Trophoblast cell (in vitro differentiated cells and primary cell): ENCODE measurements around the gene BAMBI.

Experiments used
- DNase-seq, 2 donors: peaks; one replicate each; pipeline ENCODE4 v3.0.0-alpha.2; 2016
- H2AFZ ChIP-seq: 2 replicates; pipeline ENCODE4 v1.6.1; 2013; ENCODE audit warnings: low read length, moderate library complexity, mild to moderate bottlenecking; ENCODE audit not compliant: insufficient read depth, poor library complexity
- H2AK5ac ChIP-seq: 2 replicates; pipeline ENCODE4 v1.6.1; 2013; ENCODE audit warnings: mild to moderate bottlenecking, low read length
- H2BK120ac ChIP-seq: 2 replicates; pipeline ENCODE4 v1.6.1; 2013; ENCODE audit warnings: low read length, mild to moderate bottlenecking, moderate library complexity; ENCODE audit not compliant: insufficient read depth, poor library complexity
- H2BK12ac ChIP-seq: 2 replicates; pipeline ENCODE4 v1.6.1; 2013; ENCODE audit warnings: mild to moderate bottlenecking, low read length, moderate library complexity
- H2BK5ac ChIP-seq: 2 replicates; pipeline ENCODE4 v1.6.1; 2013; ENCODE audit warnings: low read length, low read depth, moderate library complexity, mild to moderate bottlenecking; ENCODE audit not compliant: poor library complexity
- H3K14ac ChIP-seq: 2 replicates; pipeline ENCODE4 v1.6.1; 2013; ENCODE audit warnings: mild to moderate bottlenecking, low read length
- H3K18ac ChIP-seq: 2 replicates; pipeline ENCODE4 v1.6.1; 2013; ENCODE audit warnings: mild to moderate bottlenecking, low read length
- H3K23ac ChIP-seq: 2 replicates; pipeline ENCODE4 v1.6.1; 2013; ENCODE audit warnings: low read length
- H3K27ac ChIP-seq: 2 replicates; pipeline ENCODE4 v1.5.1; 2013; ENCODE audit warnings: low read depth, mild to moderate bottlenecking, inconsistent platforms, low read length, moderate library complexity
- H3K27me3 ChIP-seq: 2 replicates; pipeline ENCODE4 v1.6.1; 2013; ENCODE audit warnings: inconsistent platforms, mild to moderate bottlenecking, low read length, moderate library complexity; ENCODE audit not compliant: insufficient read depth
- H3K36me3 ChIP-seq, 2 experiments: 1 replicate in 1 of 2; 2 replicates in 1 of 2; pipeline ENCODE4 v1.6.1; 2013; ENCODE audit warnings: low read length in 2 of 2, mild to moderate bottlenecking in 2 of 2, moderate library complexity in 1 of 2; ENCODE audit not compliant: insufficient read depth in 2 of 2, control insufficient read depth in 1 of 2
- H3K4ac ChIP-seq: 2 replicates; pipeline ENCODE4 v1.6.1; 2013; ENCODE audit warnings: low read depth, mild to moderate bottlenecking, low read length, moderate library complexity
- H3K4me1 ChIP-seq, 2 experiments: 1 replicate in 1 of 2; 2 replicates in 1 of 2; pipeline ENCODE4 v1.6.1; 2013; ENCODE audit warnings: low read length in 2 of 2, mild to moderate bottlenecking in 2 of 2, moderate library complexity in 1 of 2; ENCODE audit not compliant: insufficient read depth in 2 of 2, control insufficient read depth in 1 of 2
- H3K4me2 ChIP-seq: 2 replicates; pipeline ENCODE4 v1.6.1; 2013; ENCODE audit warnings: inconsistent platforms, mild to moderate bottlenecking, low read length, moderate library complexity
- H3K4me3 ChIP-seq: 2 replicates; pipeline ENCODE4 v1.5.1; 2013; ENCODE audit warnings: mild to moderate bottlenecking, low read depth, low read length, inconsistent platforms
- H3K79me1 ChIP-seq: one replicate; pipeline ENCODE4 v1.6.1; 2013; ENCODE audit warnings: low read length
- H3K79me2 ChIP-seq: 2 replicates; pipeline ENCODE4 v1.6.1; 2013; ENCODE audit warnings: low read length, mild to moderate bottlenecking; ENCODE audit not compliant: control insufficient read depth, insufficient read depth, poor library complexity
- H3K9ac ChIP-seq: 2 replicates; pipeline ENCODE4 v1.6.1; 2013; ENCODE audit warnings: mild to moderate bottlenecking, low read length
- H3K9me3 ChIP-seq: 2 replicates; pipeline ENCODE4 v1.6.1; 2013; ENCODE audit warnings: low read depth, mild to moderate bottlenecking, control low read depth, inconsistent platforms, low read length; ENCODE audit not compliant: insufficient read depth
- H4K12ac ChIP-seq: 2 replicates; pipeline ENCODE4 v1.6.1; 2013; ENCODE audit warnings: low read depth, mild to moderate bottlenecking, low read length, moderate library complexity
- H4K8ac ChIP-seq: 2 replicates; pipeline ENCODE4 v1.6.1; 2013; ENCODE audit warnings: low read depth, mild to moderate bottlenecking, low read length, moderate library complexity
- H4K91ac ChIP-seq: one replicate; pipeline ENCODE4 v1.6.1; 2013; ENCODE audit warnings: low read depth, mild to moderate bottlenecking, low read length, moderate library complexity
- WGBS: extraction: QIAGEN DNeasy Blood & Tissue Kit; methylation state at CpG from one replicate; pipeline ENCODE4 v1.1.7; 2013; ENCODE audit warnings: missing lambda C conversion rate; ENCODE audit not compliant: insufficient read length, insufficient coverage; ENCODE audit errors: extremely low coverage; 5-methylcytosine and 5-hydroxymethylcytosine counted together

Gene BAMBI

GRCh38 chr10:28633750-28634149, 43.6 kb upstream of the BAMBI start:
- Histone ChIP-seq H3K27ac (no peak overlapping the region), H3K18ac (no peak overlapping the region), H3K79me2 (no peaks in the 10 kb centered on the region), H4K12ac (no peak overlapping the region), H2BK12ac (no peak overlapping the region), H3K4ac (no peak overlapping the region), H4K8ac (no peak overlapping the region), H4K91ac (no peak overlapping the region), H3K36me3 (no peaks in the 10 kb centered on the region), H3K4me1 (peaks cover 2 to 7% of the 10 kb centered on the region in 2 experiments), H2AFZ (no peak overlapping the region), H3K9ac (no peak overlapping the region), H2AK5ac (no peak overlapping the region), H3K4me2 (no peak overlapping the region), H3K23ac (no peak overlapping the region), H3K14ac (no peak overlapping the region), H2BK120ac (no peak overlapping the region), H3K9me3 (no peaks in the 10 kb centered on the region), H3K4me3 (no peak overlapping the region), H2BK5ac (no peak overlapping the region), H3K27me3 (no peaks in the 10 kb centered on the region), H3K79me1 (peaks cover 3% of the 10 kb centered on the region)
- no CpG with 5 or more reads among the region's 6 CpGs for WGBS
- peak; percentile 79 to 86 for DNase-seq

- Histone ChIP-seq H3K9me3 (no peaks in the 10 kb centered on the region), H4K12ac (no peak overlapping the region)
- no CpG with 5 or more reads among the region's 5 CpGs for WGBS
Observed at GRCh38 chr10:28637346-28637745, 40.0 kb upstream of the BAMBI start.

GRCh38 chr10:28638392-28638791, 38.9 kb upstream of the BAMBI start:
- Histone ChIP-seq H2BK12ac (no peak overlapping the region), H3K27ac (no peak overlapping the region), H2BK5ac (no peak overlapping the region), H3K18ac (no peak overlapping the region), H3K23ac (no peak overlapping the region), H2AFZ (no peak overlapping the region), H3K4me2 (no peak overlapping the region), H3K9ac (no peak overlapping the region), H3K4me3 (no peak overlapping the region), H3K9me3 (no peaks in the 10 kb centered on the region), H3K79me1 (no peaks in the 10 kb centered on the region), H3K14ac (no peak overlapping the region), H3K27me3 (no peaks in the 10 kb centered on the region), H2BK120ac (no peak overlapping the region), H4K12ac (no peak overlapping the region), H3K4ac (no peak overlapping the region), H4K91ac (no peak overlapping the region), H3K4me1 (no peaks in the 10 kb centered on the region), H3K36me3 (no peaks in the 10 kb centered on the region), H4K8ac (no peak overlapping the region), H2AK5ac (no peak overlapping the region), H3K79me2 (no peaks in the 10 kb centered on the region)
- DNase-seq: no peak

More at GRCh38 chr10:28637346-28637745, 40.0 kb upstream of the BAMBI start:
- H3K9ac ChIP-seq: no peak overlapping the region
- no peak overlapping the region for H2AK5ac ChIP-seq
- no peaks in the 10 kb centered on the region for H3K27me3 ChIP-seq
- no peaks in the 10 kb centered on the region for H3K79me1 ChIP-seq
- no peak overlapping the region for H3K23ac ChIP-seq
- no peak overlapping the region for H3K18ac ChIP-seq
- H3K4ac ChIP-seq: no peak overlapping the region
- H3K4me3 ChIP-seq: no peak overlapping the region
- H3K36me3 ChIP-seq: no peaks in the 10 kb centered on the region
- no peak overlapping the region for H3K27ac ChIP-seq
- H3K4me2 ChIP-seq: no peak overlapping the region
- no peak overlapping the region for H3K14ac ChIP-seq
- H4K91ac ChIP-seq: no peak overlapping the region
- no peak overlapping the region for H2BK120ac ChIP-seq
- no peak for DNase-seq
- no peaks in the 10 kb centered on the region for H3K79me2 ChIP-seq
- H2BK5ac ChIP-seq: no peak overlapping the region
- H4K8ac ChIP-seq: no peak overlapping the region
- no peak overlapping the region for H2BK12ac ChIP-seq
- no peaks in the 10 kb centered on the region for H3K4me1 ChIP-seq
- no peak overlapping the region for H2AFZ ChIP-seq

GRCh38 chr10:28640551-28640950, 36.8 kb upstream of the BAMBI start:
- Histone ChIP-seq H2BK120ac (no peak overlapping the region), H3K36me3 (no peaks in the 10 kb centered on the region), H2AFZ (no peak overlapping the region), H3K4ac (no peak overlapping the region), H4K8ac (no peak overlapping the region), H3K14ac (no peak overlapping the region), H3K23ac (no peak overlapping the region), H3K79me2 (no peaks in the 10 kb centered on the region), H2AK5ac (no peak overlapping the region), H3K4me1 (no peaks in the 10 kb centered on the region), H3K27ac (no peak overlapping the region), H3K9me3 (no peaks in the 10 kb centered on the region), H3K4me3 (no peak overlapping the region), H2BK12ac (no peak overlapping the region), H4K12ac (no peak overlapping the region), H2BK5ac (no peak overlapping the region), H3K27me3 (no peaks in the 10 kb centered on the region), H3K18ac (no peak overlapping the region), H3K79me1 (no peaks in the 10 kb centered on the region), H3K9ac (no peak overlapping the region), H4K91ac (no peak overlapping the region), H3K4me2 (no peak overlapping the region)
- no CpG with 5 or more reads among the region's 2 CpGs for WGBS
- no peak for DNase-seq
